ENCODE results near the gene FOCAD. TPM values are rescaled to one million over a fixed set of nuclear protein-coding genes. Genes with fewer than 3 reads are reported as not detected.

The FOCAD gene
- total and polyA plus RNA-seq, 2 donors (not counting 1 experiment from before 2014, with no cell fraction given): 4.0 to 10.1 TPM

DNA sequence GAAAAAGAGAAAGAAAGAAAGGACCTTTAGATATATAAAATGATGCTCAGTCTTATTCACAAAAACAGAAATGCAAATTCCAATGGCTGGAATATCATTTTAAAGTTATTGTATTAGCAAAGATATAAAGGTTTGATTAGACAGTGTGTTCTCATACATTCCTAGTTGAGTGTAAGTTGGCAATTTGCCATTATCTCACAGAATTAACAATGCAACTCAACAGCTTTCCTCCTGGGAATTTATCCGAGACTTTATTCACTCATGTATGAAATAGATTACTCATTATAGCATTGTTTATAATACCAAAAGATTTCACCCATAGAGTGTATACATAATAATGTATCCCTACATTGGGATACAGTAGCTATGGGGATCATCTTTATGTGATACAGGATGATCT is 34.7 kb upstream of the FOCAD start:
- no peaks in the 10 kb centered on the region for H3K36me3 ChIP-seq (replicated peaks in 1 of 2; ENCODE audit: control extremely low read depth in 1 of 2, control insufficient read depth in 1 of 2, extremely low read depth in 1 of 2, insufficient read depth in 2 of 2, low read length in 1 of 2)
- CTCF ChIA-PET: no interaction called here
- no CpG with 5 or more reads among the region's 1 CpG for WGBS (ENCODE audit: insufficient coverage)
- no peak overlapping the region for H3K9ac ChIP-seq (ENCODE audit: low read length)
- intact Hi-C loops (cut with micrococcal nuclease): no loop called here
- H2AFZ ChIP-seq (ENCODE audit: insufficient read depth, low read depth, low read length, poor library complexity, severe bottlenecking): no peak overlapping the region
- no peak overlapping the region for H3K27ac ChIP-seq (ENCODE audit: low read length in 2 of 2)
- H3K4me1 ChIP-seq (ENCODE audit: control insufficient read depth in 2 of 2, insufficient read depth in 2 of 2, low read length in 2 of 2): no peaks in the 10 kb centered on the region
- POLR2A ChIA-PET: no interaction called here
- no peaks in the 10 kb centered on the region for H3K4me1 Mint-ChIP-seq
- no peaks in the 10 kb centered on the region for H3K9me3 ChIP-seq (ENCODE audit: control extremely low read depth in 1 of 3, control insufficient read depth in 2 of 3, insufficient read depth in 1 of 3, low read length in 2 of 3)
- H3K4me2 ChIP-seq (replicated peaks; ENCODE audit: low read depth, low read length, poor library complexity, severe bottlenecking): no peak overlapping the region
- no peak overlapping the region for H3K27ac Mint-ChIP-seq
- DNase-seq (no peak), ATAC-seq (ENCODE audit: low read depth) (no peak)
- H3K4me3 Mint-ChIP-seq: no peak overlapping the region
- H4K20me1 ChIP-seq (ENCODE audit: control insufficient read depth, insufficient read depth, low read length, poor library complexity, severe bottlenecking): no peaks in the 10 kb centered on the region
- H3K27me3 Mint-ChIP-seq: peaks cover 40% of the 10 kb centered on the region
- no peaks in the 10 kb centered on the region for H3K79me2 ChIP-seq (ENCODE audit: control insufficient read depth, insufficient read depth, low read length)
- H3K4me3 ChIP-seq (ENCODE audit: control extremely low read depth in 1 of 5, extremely low read depth in 1 of 5, insufficient read depth in 1 of 5, low read depth in 2 of 5, low read length in 4 of 5): no peak overlapping the region
- no peaks in the 10 kb centered on the region for H3K9me3 Mint-ChIP-seq (ENCODE audit: insufficient read depth)
- TF ChIP-seq EZH2 (IDR thresholded peaks at IDR 0.05; ENCODE audit: borderline replicate concordance, insufficient read depth, low read depth, low read length, poor library complexity, severe bottlenecking): no peak
- no peak for TF ChIP-seq CTCF (IDR thresholded peaks at IDR 0.05)
- peaks cover 0 to 21% (median 9%) of the 10 kb centered on the region in 4 experiments for H3K27me3 ChIP-seq (replicated peaks in 1 of 4; ENCODE audit: control extremely low read depth in 1 of 4, control insufficient read depth in 3 of 4, insufficient read depth in 4 of 4, low read length in 3 of 4)

DNA sequence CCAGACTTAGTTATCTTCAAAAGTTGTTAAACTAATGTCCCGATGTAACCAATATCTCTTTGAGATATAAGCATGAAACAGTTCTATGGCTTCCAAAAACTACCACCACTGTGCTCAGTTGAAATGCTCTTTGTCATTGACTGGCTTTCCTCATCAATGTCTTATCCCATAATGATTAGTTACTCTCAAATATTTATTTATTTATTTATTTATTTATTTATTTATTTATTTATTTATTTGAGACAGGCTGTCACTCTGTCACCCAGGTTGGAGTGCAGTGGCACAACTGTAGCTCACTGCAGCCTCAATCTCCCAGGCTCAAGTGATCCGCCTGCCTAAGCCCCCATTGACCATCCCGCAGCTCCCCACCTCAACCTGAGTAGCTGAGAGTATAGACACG is 33.7 kb upstream of the FOCAD start:
- H3K4me3 ChIP-seq (ENCODE audit: control extremely low read depth in 1 of 5, extremely low read depth in 1 of 5, insufficient read depth in 1 of 5, low read depth in 2 of 5, low read length in 4 of 5): no peak overlapping the region
- CTCF ChIA-PET: no interaction called here
- Mint-ChIP-seq H3K4me3 (no peak overlapping the region), H3K4me1 (no peaks in the 10 kb centered on the region), H3K27me3 (peaks cover 46% of the 10 kb centered on the region), H3K9me3 (ENCODE audit: insufficient read depth) (no peaks in the 10 kb centered on the region), H3K27ac (no peak overlapping the region)
- ATAC-seq (ENCODE audit: low read depth): no peak
- H3K36me3 ChIP-seq (replicated peaks in 1 of 2; ENCODE audit: control extremely low read depth in 1 of 2, control insufficient read depth in 1 of 2, extremely low read depth in 1 of 2, insufficient read depth in 2 of 2, low read length in 1 of 2): no peaks in the 10 kb centered on the region
- no peaks in the 10 kb centered on the region for H4K20me1 ChIP-seq (ENCODE audit: control insufficient read depth, insufficient read depth, low read length, poor library complexity, severe bottlenecking)
- no peak overlapping the region for H3K9ac ChIP-seq (ENCODE audit: low read length)
- no peaks in the 10 kb centered on the region for H3K4me1 ChIP-seq (ENCODE audit: control insufficient read depth in 2 of 2, insufficient read depth in 2 of 2, low read length in 2 of 2)
- TF ChIP-seq CTCF (IDR thresholded peaks at IDR 0.05): no peak
- TF ChIP-seq EZH2 (IDR thresholded peaks at IDR 0.05; ENCODE audit: borderline replicate concordance, insufficient read depth, low read depth, low read length, poor library complexity, severe bottlenecking): no peak
- POLR2A ChIA-PET: no interaction called here
- WGBS (ENCODE audit: insufficient coverage): 100% methylated on average over 1 of the region's 4 CpGs
- intact Hi-C loops (cut with micrococcal nuclease): no loop called here
- no peak overlapping the region for H3K4me2 ChIP-seq (replicated peaks; ENCODE audit: low read depth, low read length, poor library complexity, severe bottlenecking)
- no peak overlapping the region for H3K27ac ChIP-seq (ENCODE audit: low read length in 2 of 2)
- DNase-seq: no peak
- H2AFZ ChIP-seq (ENCODE audit: insufficient read depth, low read depth, low read length, poor library complexity, severe bottlenecking): no peak overlapping the region
- H3K79me2 ChIP-seq (ENCODE audit: control insufficient read depth, insufficient read depth, low read length): no peaks in the 10 kb centered on the region
- H3K27me3 ChIP-seq (replicated peaks in 1 of 4; ENCODE audit: control extremely low read depth in 1 of 4, control insufficient read depth in 3 of 4, insufficient read depth in 4 of 4, low read length in 3 of 4): peaks cover 0 to 21% (median 9%) of the 10 kb centered on the region in 4 experiments
- no peaks in the 10 kb centered on the region for H3K9me3 ChIP-seq (ENCODE audit: control extremely low read depth in 1 of 3, control insufficient read depth in 2 of 3, insufficient read depth in 1 of 3, low read length in 2 of 3)
